SIG-M5 (cell line): Measurements from ENCODE around the gene MLXIP.

Source experiments
- DNase-seq: peaks from one replicate; lab custom pipeline; 2025; lab: John Stamatoyannopoulos, UW

Gene MLXIP

GRCh38 chr12:122189626-122190475 is 111.3 kb downstream of the MLXIP start:
- DNase-seq: no peak

GRCh38 chr12:122190842-122191668 is 112.5 kb downstream of the MLXIP start:
- DNase-seq: no peak

DNA sequence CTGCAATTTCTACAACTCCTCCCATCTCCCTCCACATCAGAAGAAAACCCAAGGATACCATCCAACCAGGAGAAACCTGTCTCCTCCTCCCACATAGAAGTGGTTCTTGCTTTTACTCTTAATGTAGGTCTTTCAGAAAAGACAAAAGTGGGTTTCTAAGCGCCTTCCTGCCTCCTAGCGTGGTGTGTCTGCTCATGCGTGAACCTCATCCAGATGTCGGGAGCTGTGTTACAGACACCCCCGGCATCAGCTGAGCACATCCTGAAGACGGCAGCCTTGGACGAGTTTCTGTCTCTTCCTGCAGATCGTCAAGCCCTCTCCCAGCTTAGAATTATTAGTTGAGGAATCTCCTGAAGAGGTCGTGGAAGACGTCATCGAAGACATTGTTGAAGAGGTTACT is 113.9 kb downstream of the MLXIP start:
- DNase-seq: no peak

DNA sequence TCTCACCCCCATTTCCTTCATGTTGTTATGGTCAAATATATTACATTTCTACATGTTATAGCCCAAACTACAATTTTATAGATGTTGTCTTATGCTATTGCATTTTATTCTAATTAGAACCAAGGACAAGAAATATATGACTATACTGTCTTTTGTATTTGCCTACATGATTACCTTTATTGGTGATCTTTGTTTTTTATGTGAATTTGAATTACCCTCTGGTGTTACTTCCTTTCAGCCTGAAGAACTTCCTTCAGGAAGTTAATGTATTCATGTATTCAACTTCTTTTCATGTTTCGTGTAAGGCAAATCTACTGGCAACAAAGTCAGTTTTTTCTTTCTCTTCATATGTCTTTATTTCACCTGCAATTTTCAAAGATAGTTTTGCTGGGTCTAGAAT is 116.2 kb downstream of the MLXIP start:
- DNase-seq: no peak

- DNase-seq: no peak
Measured at GRCh38 chr12:122195405-122195804, 116.8 kb downstream of the MLXIP start.
